HUES6 (cell line): ENCODE results near the gene ITGB6.
A peak's percentile ranks its signal among the peaks of the same experiment; 100 is the strongest.
"Not testable (repeated sequence)": the region's sequence is repeated elsewhere in the genome, so short reads cannot be mapped to it uniquely, and the experiment has no call there.

Source experiments
- H3K27ac ChIP-seq: 2 replicates; pipeline ENCODE4 v1.7.0; 2013; ENCODE audit warnings: low read depth, mild to moderate bottlenecking, low read length, inconsistent platforms
- H3K27me3 ChIP-seq: 2 replicates; pipeline ENCODE4 v1.6.1; 2013; ENCODE audit warnings: low read length; ENCODE audit not compliant: control insufficient read depth, insufficient read depth
- H3K36me3 ChIP-seq: 2 replicates; pipeline ENCODE4 v1.6.1; 2013; ENCODE audit warnings: low read length; ENCODE audit not compliant: control insufficient read depth, insufficient read depth
- H3K4me1 ChIP-seq: 2 replicates; pipeline ENCODE4 v1.6.1; 2013; ENCODE audit warnings: low read length; ENCODE audit not compliant: control insufficient read depth, insufficient read depth
- H3K4me3 ChIP-seq: 2 replicates; pipeline ENCODE4 v1.5.1; 2013; ENCODE audit warnings: low read depth, low read length
- H3K9ac ChIP-seq: one replicate; pipeline ENCODE4 v1.6.1; 2013; ENCODE audit warnings: mild to moderate bottlenecking, low read length
- H3K9me3 ChIP-seq: 2 replicates; pipeline ENCODE4 v1.6.1; 2013; ENCODE audit warnings: low read depth, low read length; ENCODE audit not compliant: control insufficient read depth, insufficient read depth

The ITGB6 gene

GRCh38 chr2:160138406-160138805 is 61.7 kb downstream of the ITGB6 start:
- no peak overlapping the region for H3K9ac ChIP-seq
- no peak overlapping the region for H3K27ac ChIP-seq
- no peaks in the 10 kb centered on the region for H3K36me3 ChIP-seq
- no peaks in the 10 kb centered on the region for H3K4me1 ChIP-seq
- H3K27me3 ChIP-seq: no peaks in the 10 kb centered on the region
- no peak overlapping the region for H3K4me3 ChIP-seq
- H3K9me3 ChIP-seq: no peaks in the 10 kb centered on the region

DNA sequence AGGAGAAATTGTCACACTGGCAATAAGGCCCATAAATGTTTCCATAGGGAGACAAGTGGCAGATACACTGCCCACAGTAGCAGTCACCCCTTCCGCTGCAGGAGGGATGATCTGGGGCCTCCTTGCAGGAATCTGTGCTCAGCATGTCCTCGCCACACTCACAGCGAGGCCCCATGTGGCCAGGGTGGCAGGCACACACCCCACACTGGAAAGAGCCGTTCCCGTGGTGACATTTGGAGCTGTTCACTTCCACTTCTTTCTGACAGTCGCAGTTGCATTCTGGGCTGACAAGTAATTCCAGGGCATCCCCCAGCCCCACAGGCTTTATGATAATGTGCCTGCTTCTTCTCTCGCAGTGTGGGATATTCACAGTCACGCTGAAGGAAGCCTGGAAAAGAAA is 62.6 kb downstream of the ITGB6 start:
- Histone ChIP-seq H3K9me3 (no peaks in the 10 kb centered on the region), H3K36me3 (no peaks in the 10 kb centered on the region), H3K9ac (no peak overlapping the region), H3K4me1 (no peaks in the 10 kb centered on the region), H3K27me3 (no peaks in the 10 kb centered on the region), H3K27ac (no peak overlapping the region), H3K4me3 (no peak overlapping the region)

GRCh38 chr2:160132761-160133160 is 67.3 kb downstream of the ITGB6 start:
- H3K9ac ChIP-seq: no peak overlapping the region
- no peaks in the 10 kb centered on the region for H3K9me3 ChIP-seq
- no peak overlapping the region for H3K4me3 ChIP-seq
- H3K27me3 ChIP-seq: no peaks in the 10 kb centered on the region
- no peaks in the 10 kb centered on the region for H3K36me3 ChIP-seq
- H3K4me1 ChIP-seq: no peaks in the 10 kb centered on the region
- no peak overlapping the region for H3K27ac ChIP-seq

DNA sequence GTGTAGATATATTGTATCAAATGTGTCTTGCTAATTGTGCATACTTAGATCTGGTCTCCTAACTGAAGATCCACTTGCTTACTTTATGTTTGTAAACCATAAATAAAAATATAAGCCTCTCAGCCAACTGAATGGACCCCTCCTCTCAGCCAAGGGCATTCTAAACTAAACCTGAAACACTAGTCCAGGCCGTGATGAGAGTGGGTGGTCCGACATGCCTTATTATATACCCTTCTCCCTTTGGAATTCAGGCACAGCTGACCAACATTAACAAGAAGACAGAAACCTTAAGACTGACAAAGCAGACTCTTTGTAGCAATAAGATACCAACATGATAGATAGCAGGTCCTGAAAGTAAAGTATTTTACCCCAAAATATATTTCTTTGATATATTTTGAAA is 73.3 kb downstream of the ITGB6 start:
- H3K9ac ChIP-seq: no peak overlapping the region
- H3K4me3 ChIP-seq: no peak overlapping the region
- peaks cover 13% of the 10 kb centered on the region; the same call in 1 of the 2 replicates for H3K4me1 ChIP-seq
- no peaks in the 10 kb centered on the region for H3K27me3 ChIP-seq
- no peak overlapping the region for H3K27ac ChIP-seq
- no peaks in the 10 kb centered on the region for H3K36me3 ChIP-seq
- H3K9me3 ChIP-seq: no peaks in the 10 kb centered on the region

- no peaks in the 10 kb centered on the region for H3K9me3 ChIP-seq
- H3K36me3 ChIP-seq: no peaks in the 10 kb centered on the region
- no peak overlapping the region for H3K27ac ChIP-seq
- no peak overlapping the region for H3K9ac ChIP-seq
- H3K4me1 ChIP-seq: peaks cover 13% of the 10 kb centered on the region; the same call in 1 of the 2 replicates
- H3K4me3 ChIP-seq: no peak overlapping the region
- H3K27me3 ChIP-seq: no peaks in the 10 kb centered on the region
Measured at GRCh38 chr2:160126315-160126714, 73.8 kb downstream of the ITGB6 start.

DNA sequence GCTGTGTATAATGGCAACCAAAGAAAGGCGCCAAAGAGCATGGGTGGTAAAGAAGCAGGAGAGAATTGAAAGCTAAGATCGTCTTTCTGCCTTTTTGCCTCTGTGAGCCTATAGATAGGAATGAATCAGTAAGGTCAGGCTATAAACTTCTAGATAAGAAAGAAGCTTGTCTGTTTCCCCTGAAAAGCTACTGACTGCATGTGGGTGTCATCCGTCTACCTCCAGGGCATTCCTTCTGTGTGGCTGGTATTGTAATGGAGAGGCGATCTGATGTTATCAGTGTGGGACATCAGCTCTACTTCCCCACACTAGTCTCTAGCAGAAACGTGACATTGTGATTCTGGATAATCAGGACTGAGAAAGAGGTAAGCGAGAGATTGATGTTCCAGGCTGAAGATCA is 74.2 kb downstream of the ITGB6 start:
- no peak overlapping the region for H3K27ac ChIP-seq
- H3K4me3 ChIP-seq: no peak overlapping the region
- peaks cover 13% of the 10 kb centered on the region; the same call in 1 of the 2 replicates for H3K4me1 ChIP-seq
- H3K36me3 ChIP-seq: no peaks in the 10 kb centered on the region
- no peaks in the 10 kb centered on the region for H3K27me3 ChIP-seq
- H3K9me3 ChIP-seq: no peaks in the 10 kb centered on the region
- H3K9ac ChIP-seq: no peak overlapping the region

DNA sequence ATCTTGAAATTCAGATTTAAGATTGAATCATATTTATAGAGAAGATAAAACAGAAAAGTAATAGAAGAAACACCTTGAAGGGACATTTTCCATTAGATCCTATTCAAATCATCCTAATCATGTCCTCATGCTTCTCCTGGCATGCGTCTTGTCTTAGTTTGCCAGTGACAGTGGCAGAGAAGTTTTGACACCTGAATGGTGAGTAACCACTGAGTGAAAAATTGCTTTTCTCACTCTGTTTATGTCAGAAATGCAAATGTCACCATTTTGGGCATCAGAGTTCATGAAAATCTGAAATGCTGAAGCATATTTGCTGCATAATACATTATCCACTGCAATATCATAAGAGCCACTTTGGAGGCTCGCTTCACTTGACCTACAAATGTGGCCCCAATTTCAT is 74.7 kb downstream of the ITGB6 start:
- Histone ChIP-seq H3K36me3 (no peaks in the 10 kb centered on the region), H3K27me3 (no peaks in the 10 kb centered on the region), H3K27ac (no peak overlapping the region), H3K4me3 (no peak overlapping the region), H3K4me1 (peaks cover 13% of the 10 kb centered on the region; the same call in 1 of the 2 replicates), H3K9ac (no peak overlapping the region), H3K9me3 (no peaks in the 10 kb centered on the region)

DNA sequence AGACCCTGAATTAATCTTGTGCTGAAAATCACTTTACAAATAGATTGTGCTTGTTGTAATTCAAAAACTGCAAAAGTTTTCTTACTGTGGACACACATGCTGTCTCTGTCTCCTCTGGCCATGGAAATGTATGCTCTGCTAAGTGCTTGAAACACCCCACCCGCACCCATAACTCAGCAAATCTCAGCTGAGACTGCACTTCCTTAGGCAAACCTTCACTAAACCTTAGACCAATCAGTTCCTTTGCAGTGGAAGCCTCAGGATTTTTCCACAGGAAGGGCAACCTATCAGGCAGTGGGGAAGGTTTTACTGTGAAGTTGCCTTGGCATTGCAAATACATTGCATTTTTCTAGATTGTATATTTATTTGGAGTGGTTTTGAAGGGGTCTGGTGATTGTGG is 75.5 kb downstream of the ITGB6 start:
- no peaks in the 10 kb centered on the region for H3K36me3 ChIP-seq

DNA sequence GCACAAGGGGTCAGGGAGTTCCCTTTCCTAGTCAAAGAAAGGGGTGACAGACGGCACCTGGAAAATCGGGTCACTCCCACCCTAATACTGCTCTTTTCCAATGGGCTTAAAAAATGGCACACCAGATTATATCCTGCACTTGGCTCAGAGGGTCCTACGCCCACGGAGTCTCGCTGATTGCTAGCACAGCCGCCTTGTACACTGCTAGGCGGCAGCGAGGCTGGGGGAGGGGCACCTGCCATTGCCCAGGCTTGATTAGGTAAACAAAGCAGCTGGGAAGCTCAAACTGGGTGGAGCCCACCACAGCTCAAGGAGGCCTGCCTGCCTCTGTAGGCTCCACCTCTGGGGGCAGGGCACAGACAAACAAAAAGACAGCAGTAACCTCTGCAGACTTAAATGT is 85.4 kb downstream of the ITGB6 start:
- peak overlapping the region; percentile 51; the same call in 1 of the 2 replicates for H3K4me3 ChIP-seq
- not testable (repeated sequence) for H3K27me3 ChIP-seq, H3K4me1 ChIP-seq, H3K27ac ChIP-seq, H3K36me3 ChIP-seq, H3K9ac ChIP-seq, H3K9me3 ChIP-seq

More for the DNA sequence above, 75.5 kb downstream of the ITGB6 start:
- no peak overlapping the region for H3K27ac ChIP-seq
- peaks cover 13% of the 10 kb centered on the region; the same call in 1 of the 2 replicates for H3K4me1 ChIP-seq
- H3K4me3 ChIP-seq: no peak overlapping the region
- H3K9me3 ChIP-seq: no peaks in the 10 kb centered on the region
- H3K9ac ChIP-seq: no peak overlapping the region
- no peaks in the 10 kb centered on the region for H3K27me3 ChIP-seq

GRCh38 chr2:160114020-160114419 is 86.1 kb downstream of the ITGB6 start:
- no peak overlapping the region for H3K4me3 ChIP-seq
- no peak overlapping the region for H3K9ac ChIP-seq
- H3K9me3 ChIP-seq: no peaks in the 10 kb centered on the region
- no peaks in the 10 kb centered on the region for H3K36me3 ChIP-seq
- no peaks in the 10 kb centered on the region; the same call in 1 of the 2 replicates for H3K4me1 ChIP-seq
- no peaks in the 10 kb centered on the region for H3K27me3 ChIP-seq
- no peak overlapping the region for H3K27ac ChIP-seq

- no peaks in the 10 kb centered on the region; the same call in 1 of the 2 replicates for H3K4me1 ChIP-seq
- no peaks in the 10 kb centered on the region for H3K9me3 ChIP-seq
- H3K27ac ChIP-seq: no peak overlapping the region
- H3K27me3 ChIP-seq: no peaks in the 10 kb centered on the region
- no peak overlapping the region for H3K4me3 ChIP-seq
- H3K36me3 ChIP-seq: no peaks in the 10 kb centered on the region
- no peak overlapping the region for H3K9ac ChIP-seq
Measured at GRCh38 chr2:160111951-160112798, 87.9 kb downstream of the ITGB6 start.
